Activated T-helper 2 cell treated with anti-CD3 and anti-CD28 coated beads, Interferon-gamma antibody, Interleukin-2, Interleukin-4, amounts not matched to agents 10 μg/mL and 5 μg/mL and 100 μg/mL, durations not matched to agents 14 hours and 24 hours and 36 hours (primary cell): ENCODE results near the gene LEFTY1. TPM values are rescaled to one million over a fixed set of nuclear protein-coding genes. Genes with fewer than 3 reads are reported as not detected.

ENCODE experiments used
- DNase-seq: peaks from one replicate; pipeline ENCODE4 v3.0.0; 2021; ENCODE audit warnings: low spot score
- H3K27ac Mint-ChIP-seq: one replicate; pipeline ENCODE4 v1.8.0; 2021; ENCODE audit warnings: mixed read lengths
- H3K27me3 Mint-ChIP-seq: one replicate; pipeline ENCODE4 v1.8.0; 2021; ENCODE audit warnings: low read depth, mixed read lengths
- H3K36me3 Mint-ChIP-seq: one replicate; pipeline ENCODE4 v1.8.0; 2021; ENCODE audit warnings: low read depth, mixed read lengths
- H3K4me1 Mint-ChIP-seq: one replicate; pipeline ENCODE4 v1.8.0; 2021; ENCODE audit warnings: low read depth, mixed read lengths
- H3K4me3 Mint-ChIP-seq: one replicate; pipeline ENCODE4 v1.8.0; 2021; ENCODE audit warnings: low read depth, mild to moderate bottlenecking, moderate library complexity, mixed read lengths
- H3K9me3 Mint-ChIP-seq: one replicate; pipeline ENCODE4 v1.8.0; 2021; ENCODE audit warnings: mixed read lengths
- intact Hi-C: fragments of 100-400 bp; cut with micrococcal nuclease; formaldehyde crosslinking; loops from one replicate; pipeline ENCODE4 v1.15.1; 2023
- total RNA-seq: library from RNA; stranded (reverse); gene quantifications from 2 replicates; pipeline ENCODE4 v1.2.3, GENCODE V29; 2022

The LEFTY1 gene
- total RNA-seq, 1 donor from 2014 or later: not detected

DNA sequence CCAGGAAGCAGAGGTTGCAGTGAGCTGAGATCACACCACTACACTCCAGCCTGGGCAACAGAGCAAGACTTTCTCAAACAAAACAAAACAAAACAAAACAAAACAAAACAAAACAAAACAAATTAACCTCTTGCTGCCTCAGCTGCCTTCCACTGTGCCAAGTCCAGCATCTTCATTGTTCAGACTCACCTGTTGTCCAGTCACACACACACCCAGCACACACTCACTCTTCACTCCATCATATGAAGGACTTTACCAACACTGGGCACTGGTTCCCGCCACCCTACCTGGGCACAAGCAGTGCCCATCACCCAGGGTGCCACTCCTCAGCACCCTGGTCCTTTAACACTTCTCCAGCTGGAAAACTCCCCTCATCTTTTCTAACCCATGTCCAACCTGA lies 20.5 kb upstream of the LEFTY1 start:
- H3K4me3 Mint-ChIP-seq: no peak overlapping the region
- peaks cover 6% of the 10 kb centered on the region for H3K27me3 Mint-ChIP-seq
- DNase-seq: no peak
- intact Hi-C loops: no loop called here
- no peak overlapping the region for H3K27ac Mint-ChIP-seq
- no peaks in the 10 kb centered on the region for H3K36me3 Mint-ChIP-seq
- H3K4me1 Mint-ChIP-seq: peaks cover 5% of the 10 kb centered on the region
- H3K9me3 Mint-ChIP-seq: no peaks in the 10 kb centered on the region

DNA sequence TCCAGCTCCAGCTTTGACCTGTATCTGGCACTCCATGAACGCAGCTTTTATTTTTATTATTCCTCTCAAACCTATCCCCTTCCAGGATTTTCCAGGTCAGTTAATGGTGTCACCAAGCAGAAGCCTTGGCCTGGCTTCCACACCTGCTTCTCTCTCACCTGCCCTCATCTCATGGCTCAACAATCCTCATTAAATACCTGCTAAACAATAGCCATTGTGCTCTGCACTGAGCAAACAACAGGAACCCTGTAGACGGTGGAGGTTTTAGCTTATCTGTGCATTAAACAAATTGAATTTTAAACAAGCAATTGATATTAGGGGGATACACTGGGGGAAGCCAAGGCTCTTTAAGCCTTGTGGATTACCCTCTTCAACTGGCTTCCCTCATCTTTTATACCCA lies 19.8 kb upstream of the LEFTY1 start:
- Mint-ChIP-seq H3K27me3 (peaks cover 9% of the 10 kb centered on the region), H3K27ac (no peak overlapping the region), H3K36me3 (no peaks in the 10 kb centered on the region), H3K4me3 (no peak overlapping the region), H3K9me3 (no peaks in the 10 kb centered on the region), H3K4me1 (peaks cover 5% of the 10 kb centered on the region)
- intact Hi-C loops: no loop called here
- no peak for DNase-seq

DNA sequence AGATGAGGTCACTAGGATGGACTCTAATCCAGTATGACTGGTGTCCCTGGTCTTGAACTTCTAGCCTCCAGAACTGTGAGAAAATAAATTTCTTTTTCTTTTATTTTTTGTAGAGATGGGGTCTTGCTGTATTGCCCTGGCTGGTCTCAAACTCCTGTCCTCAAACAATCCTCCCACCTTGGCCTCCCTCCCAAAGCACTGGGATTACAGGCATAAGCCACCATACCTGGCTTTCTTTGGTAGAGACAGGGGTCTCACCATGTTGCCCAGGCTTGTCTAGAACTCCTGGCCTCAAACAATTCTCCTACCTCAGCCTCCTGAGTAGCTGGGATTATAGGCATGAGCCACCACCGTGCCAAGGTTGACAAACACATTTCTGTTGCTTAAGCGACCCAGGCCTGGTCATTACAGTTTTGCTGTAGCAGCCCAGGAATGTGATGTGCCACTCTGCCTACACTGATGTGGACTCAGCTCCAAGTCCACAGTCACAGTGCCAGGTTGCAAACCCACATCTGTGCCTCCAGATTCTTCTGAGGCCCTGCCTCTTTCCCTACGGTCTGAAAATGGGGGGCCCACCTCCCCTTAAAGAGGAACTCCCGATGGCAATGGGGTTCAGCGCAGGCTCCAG lies 19.2 kb upstream of the LEFTY1 start:
- Mint-ChIP-seq H3K9me3 (no peaks in the 10 kb centered on the region), H3K27me3 (peaks cover 12% of the 10 kb centered on the region), H3K27ac (no peak overlapping the region), H3K36me3 (no peaks in the 10 kb centered on the region), H3K4me1 (peaks cover 7% of the 10 kb centered on the region), H3K4me3 (no peak overlapping the region)
- no peak for DNase-seq
- intact Hi-C loops: no loop called here

DNA sequence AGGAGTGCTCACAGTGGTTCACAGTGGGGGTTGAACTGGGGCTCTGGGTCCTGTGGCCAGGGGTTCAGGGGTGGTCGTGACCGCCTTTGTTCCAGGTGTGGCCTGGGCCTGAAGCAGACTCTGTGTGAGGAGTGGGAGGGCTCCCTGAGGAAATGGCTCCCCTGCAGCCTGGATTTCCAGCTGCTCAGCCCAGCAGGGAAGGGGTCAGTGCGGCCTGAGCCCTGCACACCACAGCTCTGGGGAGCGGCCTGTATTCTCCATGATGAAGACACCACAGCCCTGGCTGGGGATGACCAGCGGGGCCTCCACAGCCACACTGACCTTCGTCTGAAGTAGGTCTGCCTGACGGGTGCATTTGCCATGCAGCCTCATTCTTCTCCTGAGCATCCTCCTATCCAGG lies 18.4 kb upstream of the LEFTY1 start:
- no peak overlapping the region for H3K27ac Mint-ChIP-seq
- no peaks in the 10 kb centered on the region for H3K9me3 Mint-ChIP-seq
- no peak for DNase-seq
- intact Hi-C loops: no loop called here
- H3K4me3 Mint-ChIP-seq: no peak overlapping the region
- peaks cover 7% of the 10 kb centered on the region for H3K4me1 Mint-ChIP-seq
- no peaks in the 10 kb centered on the region for H3K36me3 Mint-ChIP-seq
- H3K27me3 Mint-ChIP-seq: peaks cover 12% of the 10 kb centered on the region

DNA sequence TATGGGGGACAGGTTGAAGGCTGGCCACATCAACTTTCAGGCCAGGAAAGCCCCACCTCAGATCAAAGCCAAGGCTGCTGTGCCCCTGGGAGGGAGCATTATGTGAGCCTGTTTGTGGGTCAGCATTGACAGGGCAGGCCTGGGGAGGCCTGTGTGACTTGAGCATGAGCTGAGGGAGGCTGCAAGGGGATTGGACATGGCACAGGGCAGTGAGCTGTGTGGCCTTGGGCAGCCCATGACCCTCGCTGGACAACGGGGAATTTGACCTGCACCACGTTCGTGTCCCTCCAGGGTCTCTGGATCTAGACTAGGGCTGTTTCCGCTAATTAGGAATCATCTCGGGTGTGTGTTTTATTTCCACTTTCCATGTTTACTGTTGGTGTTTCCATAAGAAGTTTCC lies 17.5 kb upstream of the LEFTY1 start:
- peaks cover 12% of the 10 kb centered on the region for H3K27me3 Mint-ChIP-seq
- no peak overlapping the region for H3K4me3 Mint-ChIP-seq
- H3K4me1 Mint-ChIP-seq: peaks cover 7% of the 10 kb centered on the region
- H3K27ac Mint-ChIP-seq: no peak overlapping the region
- no peak for DNase-seq
- H3K9me3 Mint-ChIP-seq: no peaks in the 10 kb centered on the region
- no peaks in the 10 kb centered on the region for H3K36me3 Mint-ChIP-seq
- intact Hi-C loops: no loop called here

DNA sequence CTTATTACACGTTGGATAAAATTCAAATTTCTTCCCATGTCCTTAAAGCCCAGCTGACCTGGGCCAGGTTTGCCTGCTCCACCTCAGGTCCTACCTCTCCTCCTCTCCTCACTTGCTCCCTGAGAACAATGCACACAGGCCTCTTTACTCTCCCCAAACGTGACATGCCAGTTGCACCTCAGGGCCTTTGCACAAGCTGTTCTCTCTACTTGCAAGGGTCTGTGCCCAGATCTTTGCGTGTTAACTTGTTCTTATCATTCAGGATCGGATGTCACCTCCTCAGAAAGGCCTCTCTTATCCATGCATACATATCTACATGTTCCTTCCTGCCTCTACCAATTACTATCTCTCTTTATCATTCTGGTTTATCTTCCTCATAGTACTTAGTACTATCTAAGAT lies 14.7 kb upstream of the LEFTY1 start:
- H3K27me3 Mint-ChIP-seq: peaks cover 11% of the 10 kb centered on the region
- no peak for DNase-seq
- no peaks in the 10 kb centered on the region for H3K9me3 Mint-ChIP-seq
- no peaks in the 10 kb centered on the region for H3K36me3 Mint-ChIP-seq
- no peak overlapping the region for H3K27ac Mint-ChIP-seq
- intact Hi-C loops: no loop called here
- no peak overlapping the region for H3K4me3 Mint-ChIP-seq
- peaks cover 5% of the 10 kb centered on the region for H3K4me1 Mint-ChIP-seq

- Mint-ChIP-seq H3K4me3 (no peak overlapping the region), H3K27me3 (peaks cover 13% of the 10 kb centered on the region), H3K36me3 (no peaks in the 10 kb centered on the region), H3K4me1 (peaks cover 32% of the 10 kb centered on the region), H3K9me3 (no peaks in the 10 kb centered on the region), H3K27ac (no peak overlapping the region)
- intact Hi-C loops: loop anchor here (5.0 kb wide), 1 partner anchor 87 kb away; the partner anchor contains the start of gene EPHX1
- DNase-seq: no peak
Measured at GRCh38 chr1:225899044-225899925, 10.3 kb upstream of the LEFTY1 start.

DNA sequence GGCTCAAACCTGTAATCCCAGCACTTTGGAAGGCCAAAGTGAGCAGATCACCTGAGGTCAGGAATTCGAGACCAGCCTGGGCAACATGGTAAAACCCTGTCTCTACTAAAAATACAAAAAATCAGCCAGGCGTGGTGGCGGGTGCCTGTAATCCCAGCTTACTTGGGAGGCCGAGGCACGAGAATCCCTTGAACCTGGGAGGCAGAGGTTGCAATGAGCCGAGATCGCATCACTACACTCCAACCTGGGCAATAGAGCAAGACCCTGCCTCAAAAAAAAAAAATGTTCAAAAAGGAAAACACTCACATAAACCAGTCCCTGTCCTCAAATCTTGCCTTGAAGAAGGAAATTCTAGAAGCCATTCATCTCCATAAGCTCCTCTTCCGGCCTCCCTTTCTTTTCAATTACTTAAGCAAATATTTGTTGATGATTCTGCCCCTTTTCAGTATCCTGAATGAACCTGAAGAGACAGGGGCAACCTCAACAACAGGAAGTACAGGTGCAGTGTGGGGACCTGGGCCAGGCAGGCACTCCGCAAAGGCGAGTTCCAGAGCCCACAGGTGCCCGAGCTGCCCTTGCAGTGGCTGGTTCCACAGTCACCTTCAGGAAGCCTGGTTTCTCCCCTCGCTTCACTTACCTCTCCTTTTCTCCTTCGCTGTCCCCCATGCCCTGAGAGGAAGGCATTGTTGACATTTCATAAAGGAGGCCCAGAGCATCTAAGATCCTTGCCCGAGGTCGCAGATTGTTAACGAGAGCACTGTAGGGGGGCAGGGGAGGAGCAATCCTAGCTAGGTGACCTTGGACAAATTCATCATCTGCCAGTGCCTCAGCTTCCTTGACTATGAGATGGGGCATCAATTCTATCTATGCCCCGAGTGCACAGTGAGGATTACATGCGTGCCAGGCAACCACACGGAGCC lies 8.9 kb upstream of the LEFTY1 start:
- H3K36me3 Mint-ChIP-seq: no peaks in the 10 kb centered on the region
- no peak for DNase-seq
- peak overlapping the region; percentile 18 for H3K27ac Mint-ChIP-seq
- intact Hi-C loops: loop anchor here (1.0 to 5.0 kb wide), 5 partner anchors 17 to 121 kb away; partner anchors contain the start of genes EPHX1, PYCR2 and SRP9
- peaks cover 13% of the 10 kb centered on the region for H3K27me3 Mint-ChIP-seq
- H3K9me3 Mint-ChIP-seq: no peaks in the 10 kb centered on the region
- H3K4me3 Mint-ChIP-seq: peak overlapping the region; percentile 52
- H3K4me1 Mint-ChIP-seq: peaks cover 31% of the 10 kb centered on the region

GRCh38 chr1:225896937-225897549 lies 8.1 kb upstream of the LEFTY1 start:
- Mint-ChIP-seq H3K4me1 (peaks cover 31% of the 10 kb centered on the region), H3K9me3 (no peaks in the 10 kb centered on the region), H3K4me3 (peak overlapping the region; percentile 52), H3K27me3 (peaks cover 13% of the 10 kb centered on the region), H3K36me3 (no peaks in the 10 kb centered on the region), H3K27ac (peak overlapping the region; percentile 56)
- intact Hi-C loops: loop anchor here (1.0 to 5.0 kb wide), 5 partner anchors 16 to 120 kb away; partner anchors contain the start of genes EPHX1, PYCR2 and SRP9
- peak; percentile 75 for DNase-seq

- Mint-ChIP-seq H3K4me1 (peaks cover 31% of the 10 kb centered on the region), H3K4me3 (peak overlapping the region; percentile 52), H3K27me3 (peaks cover 13% of the 10 kb centered on the region), H3K36me3 (no peaks in the 10 kb centered on the region), H3K9me3 (no peaks in the 10 kb centered on the region), H3K27ac (peak overlapping the region; percentile 56)
- DNase-seq: no peak
- intact Hi-C loops: loop anchor here (5.0 kb wide), 1 partner anchor 84 kb away; the partner anchor contains the start of gene EPHX1
Measured at GRCh38 chr1:225896494-225896893, 7.5 kb upstream of the LEFTY1 start.

DNA sequence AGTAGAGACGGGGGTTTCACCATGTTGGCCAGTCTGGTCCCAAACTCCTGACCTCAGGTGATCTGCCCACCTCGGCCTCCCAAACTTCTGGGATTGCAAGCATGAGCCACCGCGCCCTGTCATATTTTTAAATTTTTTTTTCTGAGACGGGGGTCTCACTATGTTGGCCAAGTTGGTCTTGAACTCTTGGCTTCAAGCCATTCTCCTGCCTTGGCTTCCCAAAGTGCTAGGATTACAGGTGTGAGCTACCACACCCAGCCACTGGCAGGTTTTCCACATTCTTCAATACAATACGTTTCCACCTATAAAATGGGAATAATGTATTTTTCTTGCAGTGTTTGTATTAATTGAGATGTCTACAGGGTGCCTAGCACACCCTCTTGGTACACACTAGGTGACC lies 3.4 kb upstream of the LEFTY1 start:
- Mint-ChIP-seq H3K9me3 (no peaks in the 10 kb centered on the region), H3K27me3 (peaks cover 14% of the 10 kb centered on the region), H3K36me3 (no peaks in the 10 kb centered on the region), H3K4me3 (no peak overlapping the region), H3K4me1 (peaks cover 17% of the 10 kb centered on the region), H3K27ac (no peak overlapping the region)
- intact Hi-C loops: no loop called here
- no peak for DNase-seq
